HG03108 (cell line): Measurements from ENCODE around the gene ATP13A5.

Source experiments
- ATAC-seq: cut with Tn5 transposase; IDR thresholded peaks from one replicate; pipeline ENCODE4 v1.9.1; 2021; ENCODE audit warnings: moderate library complexity; ENCODE audit not compliant: unreplicated experiment

Gene ATP13A5, protein sequence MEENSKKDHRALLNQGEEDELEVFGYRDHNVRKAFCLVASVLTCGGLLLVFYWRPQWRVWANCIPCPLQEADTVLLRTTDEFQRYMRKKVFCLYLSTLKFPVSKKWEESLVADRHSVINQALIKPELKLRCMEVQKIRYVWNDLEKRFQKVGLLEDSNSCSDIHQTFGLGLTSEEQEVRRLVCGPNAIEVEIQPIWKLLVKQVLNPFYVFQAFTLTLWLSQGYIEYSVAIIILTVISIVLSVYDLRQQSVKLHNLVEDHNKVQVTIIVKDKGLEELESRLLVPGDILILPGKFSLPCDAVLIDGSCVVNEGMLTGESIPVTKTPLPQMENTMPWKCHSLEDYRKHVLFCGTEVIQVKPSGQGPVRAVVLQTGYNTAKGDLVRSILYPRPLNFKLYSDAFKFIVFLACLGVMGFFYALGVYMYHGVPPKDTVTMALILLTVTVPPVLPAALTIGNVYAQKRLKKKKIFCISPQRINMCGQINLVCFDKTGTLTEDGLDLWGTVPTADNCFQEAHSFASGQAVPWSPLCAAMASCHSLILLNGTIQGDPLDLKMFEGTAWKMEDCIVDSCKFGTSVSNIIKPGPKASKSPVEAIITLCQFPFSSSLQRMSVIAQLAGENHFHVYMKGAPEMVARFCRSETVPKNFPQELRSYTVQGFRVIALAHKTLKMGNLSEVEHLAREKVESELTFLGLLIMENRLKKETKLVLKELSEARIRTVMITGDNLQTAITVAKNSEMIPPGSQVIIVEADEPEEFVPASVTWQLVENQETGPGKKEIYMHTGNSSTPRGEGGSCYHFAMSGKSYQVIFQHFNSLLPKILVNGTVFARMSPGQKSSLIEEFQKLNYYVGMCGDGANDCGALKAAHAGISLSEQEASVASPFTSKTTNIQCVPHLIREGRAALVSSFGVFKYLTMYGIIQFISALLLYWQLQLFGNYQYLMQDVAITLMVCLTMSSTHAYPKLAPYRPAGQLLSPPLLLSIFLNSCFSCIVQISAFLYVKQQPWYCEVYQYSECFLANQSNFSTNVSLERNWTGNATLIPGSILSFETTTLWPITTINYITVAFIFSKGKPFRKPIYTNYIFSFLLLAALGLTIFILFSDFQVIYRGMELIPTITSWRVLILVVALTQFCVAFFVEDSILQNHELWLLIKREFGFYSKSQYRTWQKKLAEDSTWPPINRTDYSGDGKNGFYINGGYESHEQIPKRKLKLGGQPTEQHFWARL

DNA sequence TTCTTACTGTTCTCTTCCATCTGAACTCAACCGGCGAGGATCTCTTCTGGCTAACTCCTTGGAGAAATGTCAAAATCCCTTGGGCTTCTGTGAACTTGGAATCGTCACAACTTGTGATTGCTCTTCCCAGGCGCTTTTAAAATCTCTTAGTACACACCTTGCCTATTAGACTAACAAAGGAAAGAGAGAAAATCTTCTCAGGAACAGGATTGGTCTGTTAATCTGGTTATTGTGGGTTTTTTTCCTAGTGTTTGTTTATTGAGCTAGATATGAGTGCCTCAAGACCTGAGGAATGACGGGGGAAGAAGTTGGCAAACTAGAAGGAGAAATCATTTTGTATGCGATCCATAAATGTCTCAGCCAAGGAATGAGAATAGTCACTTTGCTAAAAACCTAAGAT is at the start of gene ATP13A5:
TSS of gene ATP13A5 (minus strand) at position 48 of the 400 bp plus-strand sequence. CDS start at position 20, 28 bp downstream.
- no peak for ATAC-seq

- no peak for ATAC-seq
Observed at GRCh38 chr3:193418576-193419373, 40.2 kb upstream of the ATP13A5 start.

- ATAC-seq = no peak
Observed at GRCh38 chr3:193416629-193417028, 38.1 kb upstream of the ATP13A5 start.

- ATAC-seq = no peak
Observed at GRCh38 chr3:193407688-193408087, 29.1 kb upstream of the ATP13A5 start.

DNA sequence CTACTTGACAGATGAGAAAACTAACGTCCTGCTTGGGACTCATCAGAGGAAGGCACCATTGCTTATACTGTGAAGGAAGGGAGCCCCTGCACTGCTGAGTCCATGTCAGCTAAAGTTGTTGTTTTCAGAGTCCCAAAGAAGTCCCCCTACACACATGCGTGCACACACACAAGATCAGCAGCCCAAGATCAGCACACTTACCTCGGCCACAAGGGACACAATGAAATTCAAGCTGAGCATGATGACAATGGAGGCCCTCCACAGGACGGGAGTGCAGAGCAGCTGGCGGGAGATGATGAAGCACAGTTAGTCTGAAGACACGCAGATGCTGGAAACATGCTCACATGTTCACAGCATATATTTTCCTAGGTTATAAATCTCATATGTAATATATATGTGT is 28.6 kb upstream of the ATP13A5 start:
- ATAC-seq = no peak

GRCh38 chr3:193403307-193403706 is 24.8 kb upstream of the ATP13A5 start:
- no peak for ATAC-seq

- no peak for ATAC-seq
Observed at GRCh38 chr3:193400304-193400703, 21.8 kb upstream of the ATP13A5 start.

GRCh38 chr3:193396451-193397244 is 18.1 kb upstream of the ATP13A5 start:
- ATAC-seq = no peak

DNA sequence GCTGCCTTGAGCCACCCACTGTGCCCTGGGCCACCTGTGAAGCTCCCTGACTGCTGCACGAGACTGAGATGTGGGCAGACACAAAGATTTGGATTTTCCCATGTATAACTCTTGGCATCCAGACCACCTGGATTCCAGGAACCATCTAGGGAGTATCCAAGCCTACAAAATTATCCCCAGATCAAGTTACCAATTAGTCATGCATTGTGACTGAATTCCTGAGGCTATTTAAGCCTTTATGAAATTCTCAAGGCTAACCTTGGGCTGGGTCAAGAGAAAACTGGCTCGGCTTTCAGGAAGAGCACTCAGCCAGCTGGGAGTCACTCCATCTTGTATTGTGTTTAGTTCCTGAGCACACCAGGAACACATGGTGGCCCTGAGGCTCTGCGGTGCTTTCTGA is 13.3 kb upstream of the ATP13A5 start:
- no peak for ATAC-seq

GRCh38 chr3:193389335-193389734 is 10.8 kb upstream of the ATP13A5 start:
- no peak for ATAC-seq

DNA sequence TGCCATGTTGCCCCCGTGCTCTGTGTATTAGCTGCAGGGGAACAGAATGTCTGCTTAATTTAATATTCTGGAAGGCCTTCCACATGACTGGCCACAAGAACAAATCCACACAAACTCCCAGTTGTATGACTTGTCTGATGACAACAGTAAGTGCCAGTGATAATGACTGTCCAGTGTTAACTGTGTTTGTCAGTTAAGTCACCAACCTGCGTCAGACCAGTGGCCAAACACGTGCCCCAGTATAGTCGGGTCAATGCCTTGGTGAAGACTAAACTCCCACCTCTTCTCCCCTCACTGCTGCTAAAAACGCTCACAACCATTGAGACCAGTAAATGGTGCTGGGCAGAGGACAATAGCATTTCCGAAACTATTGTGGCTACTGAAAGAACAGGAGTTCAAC is 9.8 kb upstream of the ATP13A5 start:
- ATAC-seq = no peak

GRCh38 chr3:193387596-193387995 is 9.0 kb upstream of the ATP13A5 start:
- no peak for ATAC-seq

- ATAC-seq = no peak
Observed at GRCh38 chr3:193377591-193377990, 962 bp downstream of the ATP13A5 start.

DNA sequence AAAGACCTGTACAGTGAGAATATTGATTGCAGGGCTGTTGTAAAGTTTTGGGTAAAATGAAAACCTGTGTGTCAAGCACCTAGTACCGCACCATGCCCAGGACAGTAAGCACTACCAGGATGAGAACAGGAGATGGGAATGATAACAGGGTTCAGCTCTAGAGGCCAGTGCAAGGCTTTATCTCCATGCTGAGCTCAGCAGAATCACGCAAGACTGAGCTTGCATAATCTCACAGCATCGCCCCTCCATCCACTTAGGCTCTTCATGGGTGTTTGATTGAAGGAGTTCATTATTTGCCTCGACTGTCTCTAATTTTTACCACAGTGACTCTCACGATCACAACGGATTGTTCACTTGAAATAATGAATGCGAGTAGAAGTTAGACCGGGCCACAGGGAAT is 2.9 kb downstream of the ATP13A5 start:
- ATAC-seq = no peak

GRCh38 chr3:193372783-193373182 is 5.8 kb downstream of the ATP13A5 start:
- no peak for ATAC-seq

- no peak for ATAC-seq
Observed at GRCh38 chr3:193367868-193368267, 10.7 kb downstream of the ATP13A5 start.

- ATAC-seq = no peak
Observed at GRCh38 chr3:193357291-193357690, 21.3 kb downstream of the ATP13A5 start.

DNA sequence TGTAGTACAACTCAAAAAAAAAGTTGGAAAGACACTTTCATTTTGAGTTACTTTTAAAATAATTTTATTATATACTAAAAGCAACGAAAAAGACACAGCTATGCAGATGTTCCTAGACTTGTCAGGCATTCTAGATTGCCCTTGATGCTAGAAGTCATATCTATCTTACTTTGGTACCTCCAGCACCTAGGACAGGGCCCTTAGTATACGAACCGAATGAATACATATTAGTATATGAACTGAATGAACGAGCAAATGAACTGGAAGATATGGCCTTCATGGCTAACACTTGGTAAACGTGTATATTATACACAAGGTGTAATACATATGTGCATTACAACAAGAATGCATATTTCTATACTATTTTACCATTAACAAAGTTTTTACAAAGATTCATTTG is 24.1 kb downstream of the ATP13A5 start:
- ATAC-seq = no peak

- no peak for ATAC-seq
Observed at GRCh38 chr3:193350744-193351143, 27.8 kb downstream of the ATP13A5 start.

DNA sequence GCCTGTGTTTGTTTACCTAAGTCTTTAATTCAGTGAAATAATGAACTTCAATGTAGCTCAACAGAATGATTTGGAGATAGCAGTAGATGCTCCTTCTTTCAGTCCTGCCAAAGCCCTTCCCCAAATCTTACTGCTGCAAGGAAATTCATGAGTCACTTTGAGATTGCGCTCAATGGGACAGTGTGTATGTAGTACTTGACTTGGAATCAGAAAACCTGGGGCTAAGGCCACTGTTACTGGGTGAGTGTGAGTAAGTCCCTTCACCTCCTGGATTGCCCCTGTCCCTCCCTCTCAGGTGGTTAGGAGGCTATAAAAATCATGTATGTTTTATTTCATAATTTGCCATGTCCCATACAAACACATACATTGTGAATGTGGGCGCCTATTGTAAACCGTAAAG is 29.9 kb downstream of the ATP13A5 start:
- no peak for ATAC-seq
